GM12878 (cell line): ENCODE measurements around the gene CAMK2G. TPM values are rescaled to one million over a fixed set of nuclear protein-coding genes. Genes with fewer than 3 reads are reported as not detected.

Source experiments
- ATAC-seq: fragments of 200-7000 bp; cut with Tn5 transposase; 3 replicates; pipeline ENCODE4 v1.9.1; 2020; ENCODE audit warnings: mild to moderate bottlenecking, moderate library complexity
- BruUV-seq: library from RNA; stranded (reverse); fragments of 400-500 nt; replicated peaks from 2 replicates; lab custom pipeline; 2021; lab: Mats Ljungman, UMichigan
- CTCF ChIA-PET: fragments of 300-600 bp; sonication (Branson Sonifier 250); formaldehyde crosslinking; extraction: SDS; loops from one replicate; lab custom pipeline; 2021; ENCODE audit warnings: inconsistent platforms; lab: Yijun Ruan, JAX
- POLR2A ChIA-PET: fragments of 350-600 bp; formaldehyde crosslinking; extraction: SDS; loops from one replicate; lab custom pipeline; 2021; ENCODE audit warnings: inconsistent platforms; lab: Charles Lee
- RAD21 ChIA-PET: fragments of 300-600 bp; sonication (Branson Sonifier 250); formaldehyde crosslinking; loops from one replicate; lab custom pipeline; 2023; ENCODE audit warnings: antibody characterized with exemption; ENCODE audit not compliant: unreplicated experiment; lab: Charles Lee
- SMC1A ChIA-PET: fragments of 300-600 bp; sonication (Branson Sonifier 250); formaldehyde crosslinking; loops from one replicate; lab custom pipeline; 2023; ENCODE audit not compliant: unreplicated experiment, uncharacterized antibody; lab: Charles Lee
- DNase-seq: peaks from one replicate; pipeline ENCODE4 v3.0.0-alpha.2; 2011; ENCODE audit warnings: low read depth, low spot score
- FAIRE-seq: peaks from 3 replicates; lab custom pipeline; 2011; peaks lifted over from hg19 to GRCh38; lab: Jason Lieb, UNC
- H2AFZ ChIP-seq: 2 replicates; pipeline ENCODE4 v1.6.0; 2011; ENCODE audit warnings: low read depth, low read length, control low read depth; ENCODE audit not compliant: control insufficient read depth
- H3K27ac ChIP-seq: 2 replicates; pipeline ENCODE4 v1.5.1; 2011; ENCODE audit warnings: control low read depth; ENCODE audit not compliant: control insufficient read depth, insufficient read depth
- H3K27me3 ChIP-seq, 2 experiments: replicated peaks in 1 of 2; 2 replicates each; pipeline versions ENCODE4 v1.6.0 to v1.6.1; 2011; ENCODE audit warnings: low read length in 1 of 2; ENCODE audit not compliant: control insufficient read depth in 2 of 2, insufficient read depth in 2 of 2
- H3K36me3 ChIP-seq, 2 experiments: 2 replicates each; pipeline ENCODE4 v1.5.1; 2011; ENCODE audit warnings: low read length in 1 of 2; ENCODE audit not compliant: control insufficient read depth in 2 of 2, insufficient read depth in 2 of 2
- H3K4me1 ChIP-seq: 2 replicates; pipeline ENCODE4 v1.6.1; 2011; ENCODE audit warnings: mild to moderate bottlenecking, low read length, moderate library complexity, mixed read lengths; ENCODE audit not compliant: control insufficient read depth, insufficient read depth
- H3K4me2 ChIP-seq: 2 replicates; pipeline ENCODE4 v1.6.0; 2011; ENCODE audit warnings: control low read depth; ENCODE audit not compliant: control insufficient read depth, insufficient read depth
- H3K4me3 ChIP-seq: fragments of 200-600 bp; sonication (generic); 2 replicates; pipeline ENCODE4 v1.5.1; 2016
- H3K79me2 ChIP-seq: 2 replicates; pipeline ENCODE4 v1.6.0; 2011; ENCODE audit warnings: low read length; ENCODE audit not compliant: control insufficient read depth, insufficient read depth
- H3K9ac ChIP-seq: 2 replicates; pipeline ENCODE4 v1.8.0; 2011; ENCODE audit warnings: low read length, control low read depth, mixed read lengths; ENCODE audit not compliant: control insufficient read depth, insufficient read depth
- H3K9me3 ChIP-seq: replicated peaks from 3 replicates; pipeline ENCODE4 v1.5.1; 2011; ENCODE audit warnings: mild to moderate bottlenecking, low read length; ENCODE audit not compliant: control insufficient read depth, insufficient read depth
- H4K20me1 ChIP-seq: 2 replicates; pipeline ENCODE4 v1.6.0; 2011; ENCODE audit not compliant: control insufficient read depth, insufficient read depth
- CREM ChIP-seq: IDR thresholded peaks from 2 replicates; pipeline ENCODE4 v1.6.1; 2014; ENCODE audit warnings: antibody characterized with exemption, low read depth
- ESRRA ChIP-seq: IDR thresholded peaks from 2 replicates; pipeline ENCODE4 v1.6.1; 2012; ENCODE audit warnings: mild to moderate bottlenecking, low read length, improper control_type of control experiment
- HSF1 ChIP-seq: fragments of 150-350 bp; IDR thresholded peaks from 2 replicates; pipeline ENCODE4 v1.6.1; 2014; ENCODE audit warnings: mild to moderate bottlenecking, low read depth, low read length
- KLF5 ChIP-seq: fragments of 450-650 bp; IDR thresholded peaks from 2 replicates; pipeline ENCODE4 v1.6.1; 2014; ENCODE audit warnings: mild to moderate bottlenecking; ENCODE audit not compliant: partially characterized antibody
- MLLT1 ChIP-seq: fragments of 450-650 bp; IDR thresholded peaks from 2 replicates; pipeline ENCODE4 v1.6.1; 2016; ENCODE audit warnings: mild to moderate bottlenecking
- NFYB ChIP-seq: IDR thresholded peaks from 2 replicates; pipeline ENCODE4 v1.6.1; 2011; ENCODE audit warnings: low read depth, mild to moderate bottlenecking, low read length, improper control_type of control experiment, moderate library complexity; ENCODE audit not compliant: insufficient read depth
- POLR2A ChIP-seq: IDR thresholded peaks from 2 replicates; pipeline ENCODE4 v1.6.1; 2011; ENCODE audit warnings: low read depth, mild to moderate bottlenecking, low read length
- POLR2AphosphoS2 ChIP-seq: IDR thresholded peaks from 2 replicates; pipeline ENCODE4 v1.6.1; 2011; ENCODE audit warnings: low read depth, mild to moderate bottlenecking, low read length, improper control_type of control experiment, moderate library complexity
- POU2F2 ChIP-seq: IDR thresholded peaks from 3 replicates; pipeline ENCODE4 v1.6.1; 2011; ENCODE audit warnings: low read depth, mild to moderate bottlenecking, low read length, borderline replicate concordance
- RAD21 ChIP-seq: IDR thresholded peaks from 2 replicates; pipeline ENCODE4 v1.6.1; 2011; ENCODE audit warnings: mild to moderate bottlenecking, low read depth, low read length, moderate library complexity; ENCODE audit not compliant: insufficient read depth
- TARDBP ChIP-seq: IDR thresholded peaks from 2 replicates; pipeline ENCODE4 v1.6.1; 2016; ENCODE audit warnings: borderline replicate concordance
- WGBS: methylation state at CpG from one replicate; pipeline ENCODE4 v1.1.6; 2016; ENCODE audit warnings: low lambda C conversion rate; ENCODE audit not compliant: insufficient replicate concordance, insufficient coverage; ENCODE audit errors: missing lambda C conversion rate; 5-methylcytosine and 5-hydroxymethylcytosine counted together
- in situ Hi-C: fragments of 300-500 bp; cut with MboI; formaldehyde crosslinking; loops from 9 replicates; pipeline ENCODE4 v1.14.3; 2018; ENCODE audit warnings: mixed read lengths
- intact Hi-C: fragments of 100-400 bp; cut with micrococcal nuclease; formaldehyde crosslinking; loops from one replicate; pipeline ENCODE4 v1.14.2; 2022; ENCODE audit not compliant: unreplicated experiment
- polyA plus RNA-seq, 11 experiments: library from polyadenylated mRNA; depleted of rRNA in 4 of 11; unstranded in 6 of 11; stranded (reverse) in 5 of 11; fragments of >200 nt; fragmentation: Nextera tagmentation in 4 of 11; fragmentation: Illumina TruSeq in 1 of 11; extraction: Ambion mirVana in 4 of 11; extraction: Trizol in 1 of 11; gene quantifications; 1 replicate in 1 of 11; 2 replicates in 10 of 11; pipeline versions ENCODE4 v1.2.1 to v1.2.3, GENCODE V29; 2011 to 2016; ENCODE audit warnings: inconsistent platforms in 2 of 11, missing spikeins in 2 of 11, low read depth in 1 of 11
- total RNA-seq, 4 experiments: library from RNA; depleted of rRNA in 3 of 4; stranded (reverse); fragments of >200 nt in 3 of 4; fragmentation: Illumina TruSeq in 1 of 4; extraction: Trizol in 1 of 4; gene quantifications; 2 replicates each; pipeline versions ENCODE4 v1.2.1 to v1.2.3, GENCODE V29; 2013 to 2021

CAMK2G gene
- total and polyA plus RNA-seq, 10 of the 15 experiments (the other 5 are each of a cell fraction or from before 2014, with no cell fraction given), result 5.5 to 24.3 (median 16.9) TPM

DNA sequence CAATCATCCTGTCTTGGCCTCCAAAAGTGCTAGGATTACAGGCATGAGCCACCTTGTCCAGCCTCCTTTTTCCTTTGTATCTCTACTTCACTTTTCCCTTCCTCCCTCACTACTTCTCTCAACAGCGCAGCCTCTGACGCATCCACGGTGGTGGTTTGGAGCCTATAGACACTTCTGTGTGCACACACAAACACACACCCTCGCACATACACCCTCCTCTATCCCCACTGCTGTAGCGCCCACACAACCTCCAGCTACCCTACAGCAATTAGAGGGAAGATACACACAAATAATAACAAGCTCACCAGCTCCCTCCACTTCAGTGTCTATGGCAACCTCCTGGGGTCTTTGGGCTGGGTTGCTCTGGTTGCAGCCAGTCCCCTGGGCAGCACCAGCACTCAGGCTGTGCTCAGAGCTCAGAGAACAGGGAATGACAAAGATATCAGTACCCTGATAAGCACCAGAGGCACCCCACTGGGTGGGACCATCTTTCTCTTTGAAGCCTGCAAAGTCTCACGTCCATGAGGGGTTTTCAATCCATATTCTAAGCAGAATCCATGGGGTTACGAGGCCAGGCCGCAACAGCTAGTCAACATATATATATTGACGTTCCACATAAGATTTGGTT lies 3.3 kb upstream of the CAMK2G start:
- intact Hi-C loops, result loop anchor here (2.0 to 5.0 kb wide), 2 partner anchors 105 to 350 kb away; a partner anchor contains a TSS
- POLR2A ChIA-PET, result interaction anchor here (0.6 to 3.7 kb wide), 5 partner anchors 15 to 122 kb away, joined by 3 to 24 read pairs (median 7); no protein-coding TSS in a partner anchor
- H3K79me2 ChIP-seq, result peaks cover 5% of the 10 kb centered on the region
- SMC1A ChIA-PET, result interaction anchor here (0.5 to 27.4 kb wide), 9 partner anchors 13 to 348 kb away, joined by 3 to 1048 read pairs (median 23); no protein-coding TSS in a partner anchor
- ATAC-seq (no peak), FAIRE-seq (no peak), DNase-seq (no peak)
- H3K4me1 ChIP-seq, result peaks cover 17% of the 10 kb centered on the region
- no peaks in the 10 kb centered on the region for H3K9me3 ChIP-seq
- WGBS, result 81% methylated on average over 9 of the region's 9 CpGs
- RAD21 ChIA-PET, result interaction anchor here (0.6 to 21.4 kb wide), 7 partner anchors 16 to 199 kb away, joined by 3 to 616 read pairs (median 16); a partner anchor contains a TSS
- BruUV-seq, result no TSS peak
- no peaks in the 10 kb centered on the region for H4K20me1 ChIP-seq
- no peaks in the 10 kb centered on the region for H3K27me3 ChIP-seq
- H3K9ac ChIP-seq, result no peak overlapping the region
- H3K4me2 ChIP-seq, result no peak overlapping the region
- H3K4me3 ChIP-seq, result no peak overlapping the region
- H3K27ac ChIP-seq, result no peak overlapping the region
- no peaks in the 10 kb centered on the region for H3K36me3 ChIP-seq
- no peak overlapping the region for H2AFZ ChIP-seq
- TF ChIP-seq MLLT1 (no peak), POLR2AphosphoS2 (no peak), POLR2A (no peak), TARDBP (no peak), POU2F2 (no peak), RAD21 (no peak), ESRRA (no peak), KLF5 (no peak), NFYB (no peak), HSF1 (no peak), CREM (no peak)
- in situ Hi-C loops, result loop anchor here (25.0 kb wide), 1 partner anchor 210 kb away; no protein-coding TSS in a partner anchor
- CTCF ChIA-PET, result interaction anchor here (0.7 to 19.8 kb wide), 12 partner anchors 9 to 348 kb away, joined by 3 to 930 read pairs (median 26); partner anchors contain the start of gene CHCHD1
